OCI-LY3 (cell line): ENCODE data around the gene ARHGAP28.

ENCODE experiments used
- EZH2phosphoT487 ChIP-seq: fragments of 200-600 bp; shearing (Covaris generic); IDR thresholded peaks from 2 replicates; pipeline ENCODE4 v1.6.1; 2018; ENCODE audit warnings: antibody characterized with exemption, mixed run types, low read depth
- TF ChIP-seq, protein P1 (sequence below): fragments of 200-600, 300-600 bp; sonication (generic); IDR thresholded peaks from 2 replicates; pipeline ENCODE4 v1.5.1; 2014; ENCODE audit warnings: antibody characterized with exemption, low read length, low read depth

DNA sequence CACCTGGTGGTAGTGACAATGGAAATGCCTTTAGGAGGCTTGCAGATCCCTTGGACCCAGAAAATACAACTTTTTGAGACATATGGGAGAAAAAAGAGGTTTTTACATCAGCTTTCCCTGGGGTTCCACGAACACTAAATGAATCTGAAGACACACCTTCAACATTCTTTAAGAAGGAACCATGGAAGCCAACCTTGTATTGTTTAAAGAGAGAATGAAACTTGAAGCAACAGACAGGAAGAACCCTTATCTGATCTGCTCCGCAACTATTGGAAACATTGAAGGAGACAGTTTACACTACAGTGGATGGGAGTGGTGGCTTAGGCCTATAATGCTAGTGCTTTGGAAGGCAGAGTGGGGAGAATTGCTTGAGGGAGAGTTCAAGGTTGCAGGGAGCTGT is 197.6 kb downstream of the ARHGAP28 start:
- TF ChIP-seq, protein P1, sequence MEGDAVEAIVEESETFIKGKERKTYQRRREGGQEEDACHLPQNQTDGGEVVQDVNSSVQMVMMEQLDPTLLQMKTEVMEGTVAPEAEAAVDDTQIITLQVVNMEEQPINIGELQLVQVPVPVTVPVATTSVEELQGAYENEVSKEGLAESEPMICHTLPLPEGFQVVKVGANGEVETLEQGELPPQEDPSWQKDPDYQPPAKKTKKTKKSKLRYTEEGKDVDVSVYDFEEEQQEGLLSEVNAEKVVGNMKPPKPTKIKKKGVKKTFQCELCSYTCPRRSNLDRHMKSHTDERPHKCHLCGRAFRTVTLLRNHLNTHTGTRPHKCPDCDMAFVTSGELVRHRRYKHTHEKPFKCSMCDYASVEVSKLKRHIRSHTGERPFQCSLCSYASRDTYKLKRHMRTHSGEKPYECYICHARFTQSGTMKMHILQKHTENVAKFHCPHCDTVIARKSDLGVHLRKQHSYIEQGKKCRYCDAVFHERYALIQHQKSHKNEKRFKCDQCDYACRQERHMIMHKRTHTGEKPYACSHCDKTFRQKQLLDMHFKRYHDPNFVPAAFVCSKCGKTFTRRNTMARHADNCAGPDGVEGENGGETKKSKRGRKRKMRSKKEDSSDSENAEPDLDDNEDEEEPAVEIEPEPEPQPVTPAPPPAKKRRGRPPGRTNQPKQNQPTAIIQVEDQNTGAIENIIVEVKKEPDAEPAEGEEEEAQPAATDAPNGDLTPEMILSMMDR: no peak
- no peak for TF ChIP-seq EZH2phosphoT487
